ENCODE results near the gene ARRB1. TPM values are rescaled to one million over a fixed set of nuclear protein-coding genes. Genes with fewer than 3 reads are reported as not detected.

ARRB1 gene
- total RNA-seq, 4 donors from 2014 or later, result 26.3 to 104 (median 29.3) TPM

DNA sequence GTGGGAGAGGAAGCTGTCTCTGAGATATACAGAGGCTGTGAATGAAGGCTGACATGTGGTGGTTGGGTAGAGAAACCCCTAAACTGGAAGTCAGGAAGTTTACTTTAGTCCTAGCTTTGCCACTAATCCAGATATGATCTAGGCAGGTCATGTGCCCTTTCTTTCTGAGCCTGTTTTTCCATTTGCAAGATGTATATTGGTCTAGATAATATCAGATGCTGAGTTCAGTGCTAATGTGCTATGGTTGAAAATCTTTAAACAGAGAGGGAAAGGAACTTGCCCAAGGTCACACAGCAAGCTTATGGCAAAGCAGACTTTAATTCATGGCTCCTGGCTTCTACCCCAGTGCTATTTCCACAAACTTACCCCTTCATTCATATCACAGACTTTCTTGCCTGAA is 136.6 kb downstream of the ARRB1 start:
- TF ChIP-seq, protein P1, sequence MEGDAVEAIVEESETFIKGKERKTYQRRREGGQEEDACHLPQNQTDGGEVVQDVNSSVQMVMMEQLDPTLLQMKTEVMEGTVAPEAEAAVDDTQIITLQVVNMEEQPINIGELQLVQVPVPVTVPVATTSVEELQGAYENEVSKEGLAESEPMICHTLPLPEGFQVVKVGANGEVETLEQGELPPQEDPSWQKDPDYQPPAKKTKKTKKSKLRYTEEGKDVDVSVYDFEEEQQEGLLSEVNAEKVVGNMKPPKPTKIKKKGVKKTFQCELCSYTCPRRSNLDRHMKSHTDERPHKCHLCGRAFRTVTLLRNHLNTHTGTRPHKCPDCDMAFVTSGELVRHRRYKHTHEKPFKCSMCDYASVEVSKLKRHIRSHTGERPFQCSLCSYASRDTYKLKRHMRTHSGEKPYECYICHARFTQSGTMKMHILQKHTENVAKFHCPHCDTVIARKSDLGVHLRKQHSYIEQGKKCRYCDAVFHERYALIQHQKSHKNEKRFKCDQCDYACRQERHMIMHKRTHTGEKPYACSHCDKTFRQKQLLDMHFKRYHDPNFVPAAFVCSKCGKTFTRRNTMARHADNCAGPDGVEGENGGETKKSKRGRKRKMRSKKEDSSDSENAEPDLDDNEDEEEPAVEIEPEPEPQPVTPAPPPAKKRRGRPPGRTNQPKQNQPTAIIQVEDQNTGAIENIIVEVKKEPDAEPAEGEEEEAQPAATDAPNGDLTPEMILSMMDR (IDR thresholded peaks at IDR 0.05), result no peak
- no peak for TF ChIP-seq POLR2A (IDR thresholded peaks at IDR 0.05)
- intact Hi-C loops (cut with DNase I; ENCODE audit: low total_unique reads), result no loop called here
- no peak for DNase-seq (ENCODE audit: low spot score in 2 of 2)
- H3K4me3 ChIP-seq (ENCODE audit: low read depth, poor library complexity, severe bottlenecking), result no peak overlapping the region

DNA sequence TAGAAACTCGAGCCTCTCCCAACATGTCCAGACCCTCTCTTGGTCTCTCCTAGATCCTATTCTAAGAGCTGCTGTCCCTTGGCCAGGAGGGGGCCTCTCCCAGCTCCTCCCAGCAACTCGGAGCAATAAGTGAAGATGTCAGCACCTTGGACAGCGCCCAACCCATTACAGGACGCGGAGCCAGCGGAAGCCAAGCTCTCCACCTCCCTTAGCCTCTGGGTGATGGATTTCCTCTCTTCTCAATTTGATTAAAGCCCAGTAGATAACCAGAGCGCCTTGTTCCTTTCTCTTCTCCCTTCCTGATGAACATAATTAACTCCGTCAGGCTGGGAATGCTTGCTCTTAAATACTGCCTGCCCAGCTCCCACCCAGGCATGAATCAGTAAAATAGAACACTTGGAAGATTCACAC is 137.0 kb downstream of the ARRB1 start:
- DNase-seq (ENCODE audit: low spot score in 2 of 2), result peak in 1 of 2 donors; percentile 58
- WGBS, 2 donors, result 2 to 3% methylated on average over 8 of the region's 8 CpGs
- H3K4me3 ChIP-seq (ENCODE audit: low read depth, poor library complexity, severe bottlenecking), result no peak overlapping the region
- intact Hi-C loops (cut with DNase I; ENCODE audit: low total_unique reads), result no loop called here
- TF ChIP-seq POLR2A (IDR thresholded peaks at IDR 0.05), result no peak
- TF ChIP-seq, protein P1 (IDR thresholded peaks at IDR 0.05), result no peak

MicroRNAs within 50 kb of the gene (microRNA counts, 767-probe panel; counts per million panel counts)
- microRNA hsa-miR-326, result 0 to 358 counts per million in 2 donors

Small RNA genes within 50 kb of the gene (microRNA-seq; reads per million reads assigned to microRNA genes)
- gene MIR326 (ENCODE audit: borderline number of aligned reads in 1 of 2, borderline replicate concordance in 2 of 2), result 1.1 to 1.4 reads per million in 2 donors

Other genes starting within 250 kb of the ARRB1 start
- gene SLCO2B1, start 200.6 kb downstream of the ARRB1 start, total RNA-seq, result 10 to 100 TPM in 3 of 4 donors, 1 to 10 TPM in 1; 5.0 to 20.9 (median 12.5) TPM
- gene TPBGL, start 110.9 kb downstream of the ARRB1 start, total RNA-seq, result under 1 TPM in 2 of 4 donors, not detected in 2; 0.13 to 0.84 TPM
- 1,000 to 10,000 TPM; 1,197 to 2,282 (median 2,051) TPM for gene RPS3, start 47.9 kb upstream of the ARRB1 start, total RNA-seq
- gene KLHL35, start 81.5 kb upstream of the ARRB1 start, total RNA-seq, result 1 to 10 TPM in 3 of 4 donors, not detected in 1; 1.0 to 4.3 (median 3.8) TPM
- gene GDPD5, start 174.3 kb upstream of the ARRB1 start, total RNA-seq, result 1 to 10 TPM; 3.9 to 8.5 (median 5.2) TPM
- 100 to 1,000 TPM in 2 of 4 donors, 10 to 100 TPM in 2; 73.3 to 116 (median 94.3) TPM for gene SERPINH1, start 210.6 kb upstream of the ARRB1 start, total RNA-seq